ENCODE data around the gene BCOR.

- TF ChIP-seq CTCF (conservative IDR thresholded peaks at IDR 0.05 in 1 of 2, IDR thresholded peaks at IDR 0.05 in 1 of 2; ENCODE audit: low read depth in 1 of 2, low read length in 2 of 2) (no peak), EZH2 (IDR thresholded peaks at IDR 0.05; ENCODE audit: low read length, missing control alignments) (no peak)
Observed at GRCh38 chrX:40057405-40057804, 40.4 kb downstream of the BCOR start.

All from fibroblast of lung (primary cell).